ENCODE results near the gene DCC. TPM values are rescaled to one million over a fixed set of nuclear protein-coding genes. Genes with fewer than 3 reads are reported as not detected.

DCC gene
- polyA plus RNA-seq, 1 of the 3 experiments (the other 2 are of a cell fraction): 0.20 TPM

- H3F3A ChIP-seq (replicated peaks; ENCODE audit: insufficient read depth): no peaks in the 10 kb centered on the region
- WGBS (ENCODE audit: low lambda C conversion rate): 66% methylated on average over 3 of the region's 3 CpGs
- H3K9me3 ChIP-seq: no peaks in the 10 kb centered on the region
- H3K9me2 ChIP-seq: no peaks in the 10 kb centered on the region
- no peaks in the 10 kb centered on the region for H3K79me2 ChIP-seq (ENCODE audit: insufficient read depth)
- POLR2A ChIA-PET: no interaction called here
- CTCF ChIA-PET: no interaction called here
- TF ChIP-seq MAX (IDR thresholded peaks at IDR 0.05; ENCODE audit: low read depth): no peak
- no peak for TF ChIP-seq USF1 (IDR thresholded peaks at IDR 0.05; ENCODE audit: borderline replicate concordance, low read depth)
- TF ChIP-seq IRF3 (IDR thresholded peaks at IDR 0.05; ENCODE audit: low read depth, low read length): no peak
- TF ChIP-seq RAD21 (IDR thresholded peaks at IDR 0.05; ENCODE audit: low read length): no peak
- no peak for TF ChIP-seq GATA2 (CRISPR knock-in tag; IDR thresholded peaks at IDR 0.05)
- no peak for TF ChIP-seq POLR2AphosphoS5 (IDR thresholded peaks at IDR 0.05; ENCODE audit: low read depth, low read length)
- no peak for TF ChIP-seq ELF1 (IDR thresholded peaks at IDR 0.05)
- peaks cover 0 to 6% of the 10 kb centered on the region in 2 experiments; a peak in 1 of 4 replicates for H3K4me1 ChIP-seq (ENCODE audit: control insufficient read depth in 1 of 2, insufficient read depth in 2 of 2, low read depth in 1 of 2, low read length in 1 of 2)
- H3K36me3 ChIP-seq (replicated peaks in 1 of 2; ENCODE audit: control insufficient read depth in 1 of 2, insufficient read depth in 2 of 2, low read length in 1 of 2): no peaks in the 10 kb centered on the region
- H3K27me3 ChIP-seq (ENCODE audit: insufficient read depth): no peaks in the 10 kb centered on the region
- H3K27ac ChIP-seq (ENCODE audit: low read depth in 2 of 2, low read length in 1 of 2): no peak overlapping the region
- no peak overlapping the region for H3K9ac ChIP-seq
- no peak for DNase-seq
- H3K4me2 ChIP-seq: no peak overlapping the region
- no peak overlapping the region for H2AFZ ChIP-seq (ENCODE audit: low read depth)
- H3K4me3 ChIP-seq (ENCODE audit: low read depth in 2 of 2, low read length in 1 of 2): no peak overlapping the region
- no peaks in the 10 kb centered on the region for H4K20me1 ChIP-seq (ENCODE audit: insufficient read depth)
These were observed 75.1 kb downstream of the DCC start for GRCh38 chr18:52415131-52415530.

- 30% methylated on average over 3 of the region's 3 CpGs for WGBS (ENCODE audit: low lambda C conversion rate)
- peak; percentile 42; the same call in 1 of the 2 replicates for TF ChIP-seq RAD21 (IDR thresholded peaks at IDR 0.05; ENCODE audit: low read length)
- no peak for TF ChIP-seq GATA2 (CRISPR knock-in tag; IDR thresholded peaks at IDR 0.05)
- Histone ChIP-seq H2AFZ (ENCODE audit: low read depth) (no peak overlapping the region), H3K79me2 (ENCODE audit: insufficient read depth) (no peaks in the 10 kb centered on the region), H3K4me2 (no peak overlapping the region), H3K9ac (no peak overlapping the region), H3K27ac (ENCODE audit: low read depth in 2 of 2, low read length in 1 of 2) (no peak overlapping the region), H3K4me3 (ENCODE audit: low read depth in 2 of 2, low read length in 1 of 2) (no peak overlapping the region), H4K20me1 (ENCODE audit: insufficient read depth) (no peaks in the 10 kb centered on the region), H3K27me3 (ENCODE audit: insufficient read depth) (no peaks in the 10 kb centered on the region), H3K9me2 (no peaks in the 10 kb centered on the region), H3F3A (replicated peaks; ENCODE audit: insufficient read depth) (no peaks in the 10 kb centered on the region), H3K4me1 (ENCODE audit: control insufficient read depth in 1 of 2, insufficient read depth in 2 of 2, low read depth in 1 of 2, low read length in 1 of 2) (no peaks in the 10 kb centered on the region; a peak in 1 of 4 replicates), H3K9me3 (no peaks in the 10 kb centered on the region), H3K36me3 (replicated peaks in 1 of 2; ENCODE audit: control insufficient read depth in 1 of 2, insufficient read depth in 2 of 2, low read length in 1 of 2) (no peaks in the 10 kb centered on the region)
- no peak for DNase-seq
- ChIA-PET CTCF (no interaction called here), POLR2A (no interaction called here)
These were observed 83.1 kb downstream of the DCC start for GRCh38 chr18:52422985-52423601.

- Histone ChIP-seq H3K9me2 (no peaks in the 10 kb centered on the region), H3K4me1 (ENCODE audit: control insufficient read depth in 1 of 2, insufficient read depth in 2 of 2, low read depth in 1 of 2, low read length in 1 of 2) (peaks cover 0 to 10% of the 10 kb centered on the region in 2 experiments; a peak in 1 of 4 replicates), H2AFZ (ENCODE audit: low read depth) (no peak overlapping the region), H3K36me3 (replicated peaks in 1 of 2; ENCODE audit: control insufficient read depth in 1 of 2, insufficient read depth in 2 of 2, low read length in 1 of 2) (no peaks in the 10 kb centered on the region), H3F3A (replicated peaks; ENCODE audit: insufficient read depth) (no peaks in the 10 kb centered on the region), H3K79me2 (ENCODE audit: insufficient read depth) (no peaks in the 10 kb centered on the region), H3K9me3 (no peaks in the 10 kb centered on the region), H3K9ac (no peak overlapping the region), H4K20me1 (ENCODE audit: insufficient read depth) (no peaks in the 10 kb centered on the region), H3K27me3 (ENCODE audit: insufficient read depth) (no peaks in the 10 kb centered on the region), H3K4me3 (ENCODE audit: low read depth in 2 of 2, low read length in 1 of 2) (no peak overlapping the region), H3K27ac (ENCODE audit: low read depth in 2 of 2, low read length in 1 of 2) (no peak overlapping the region), H3K4me2 (no peak overlapping the region)
- no peak for DNase-seq
- CTCF ChIA-PET: no interaction called here
- TF ChIP-seq JUND (IDR thresholded peaks at IDR 0.05) (no peak), FOXM1 (IDR thresholded peaks at IDR 0.05; ENCODE audit: low read depth) (no peak)
- POLR2A ChIA-PET: no interaction called here
- WGBS (ENCODE audit: low lambda C conversion rate): 57% methylated on average over 4 of the region's 4 CpGs
These were observed 86.0 kb downstream of the DCC start for GRCh38 chr18:52426041-52426440.
